Measurements from ENCODE around the gene RHBDL3. TPM values are rescaled to one million over a fixed set of nuclear protein-coding genes. Genes with fewer than 3 reads are reported as not detected.
A peak's percentile ranks its signal among the peaks of the same experiment; 100 is the strongest.

The RHBDL3 gene
- polyA plus RNA-seq, 1 donor (not counting 4 experiments of a cell fraction or from before 2014, with no cell fraction given), result not detected

GRCh38 chr17:32349503-32349853, 83.8 kb downstream of the RHBDL3 start:
- Histone ChIP-seq H3K27ac (ENCODE audit: control insufficient read depth, insufficient read depth, low read length) (peak overlapping the region; percentile 100), H3K9me1 (ENCODE audit: control insufficient read depth, extremely low read depth, insufficient read depth, low read length) (peaks cover 2% of the 10 kb centered on the region), H4K20me1 (ENCODE audit: control insufficient read depth, extremely low read depth, insufficient read depth, low read length) (peaks cover 22% of the 10 kb centered on the region), H3K4me1 (ENCODE audit: control insufficient read depth, extremely low read depth, insufficient read depth, low read length) (peaks cover 17% of the 10 kb centered on the region), H3K9ac (ENCODE audit: control insufficient read depth, extremely low read depth, insufficient read depth, low read length) (peak overlapping the region; percentile 100), H3K27me3 (ENCODE audit: control insufficient read depth, extremely low read depth, insufficient read depth, low read length) (no peaks in the 10 kb centered on the region), H3K9me3 (ENCODE audit: control insufficient read depth, low read depth, low read length) (no peaks in the 10 kb centered on the region), H3K4me3 (ENCODE audit: control insufficient read depth in 2 of 3, extremely low read depth in 1 of 3, insufficient read depth in 2 of 3, low read depth in 1 of 3, low read length in 3 of 3) (peak overlapping the region; percentile 72 to 100 (median 100)), H3K4me2 (ENCODE audit: control insufficient read depth, extremely low read depth, insufficient read depth, low read depth, low read length) (peak overlapping the region; percentile 90), H3K36me3 (ENCODE audit: control insufficient read depth in 2 of 2, extremely low read depth in 1 of 2, insufficient read depth in 2 of 2, low read length in 2 of 2) (peaks cover 9 to 12% of the 10 kb centered on the region in 2 experiments), H2AFZ (ENCODE audit: control insufficient read depth, low read length) (peak overlapping the region; percentile 92), H3K79me2 (ENCODE audit: control insufficient read depth, insufficient read depth, low read length) (peaks cover 51% of the 10 kb centered on the region)
- DNase-seq (ENCODE audit: low read depth, low spot score), result no peak
- FAIRE-seq, result no peak
- TF ChIP-seq EZH2 (IDR thresholded peaks at IDR 0.05; ENCODE audit: low read length) (no peak), CTCF (optimal IDR thresholded peaks at IDR 0.05 in 1 of 3, IDR thresholded peaks at IDR 0.05 in 1 of 3, conservative IDR thresholded peaks at IDR 0.05 in 1 of 3; ENCODE audit: extremely low read depth in 1 of 3, insufficient read depth in 2 of 3, low read length in 3 of 3) (no peak)
- dilution Hi-C loops (cut with MboI; ENCODE audit: extremely low pct_ligation_motif_present, low sequenced_read_pairs), result no loop called here

- Histone ChIP-seq H3K36me3 (ENCODE audit: control insufficient read depth in 2 of 2, extremely low read depth in 1 of 2, insufficient read depth in 2 of 2, low read length in 2 of 2) (peaks cover 12 to 15% of the 10 kb centered on the region in 2 experiments), H3K4me3 (ENCODE audit: control insufficient read depth in 2 of 3, extremely low read depth in 1 of 3, insufficient read depth in 2 of 3, low read depth in 1 of 3, low read length in 3 of 3) (peak within 1 kb of the TSS; percentile 72 to 100 (median 100)), H3K9ac (ENCODE audit: control insufficient read depth, extremely low read depth, insufficient read depth, low read length) (peak within 1 kb of the TSS; percentile 100), H3K27ac (ENCODE audit: control insufficient read depth, insufficient read depth, low read length) (peak within 1 kb of the TSS; percentile 100), H3K9me1 (ENCODE audit: control insufficient read depth, extremely low read depth, insufficient read depth, low read length) (peaks cover 3% of the 10 kb centered on the region), H4K20me1 (ENCODE audit: control insufficient read depth, extremely low read depth, insufficient read depth, low read length) (peaks cover 27% of the 10 kb centered on the region), H3K79me2 (ENCODE audit: control insufficient read depth, insufficient read depth, low read length) (peaks cover 56% of the 10 kb centered on the region), H2AFZ (ENCODE audit: control insufficient read depth, low read length) (peak within 1 kb of the TSS; percentile 92), H3K27me3 (ENCODE audit: control insufficient read depth, extremely low read depth, insufficient read depth, low read length) (no peaks in the 10 kb centered on the region), H3K9me3 (ENCODE audit: control insufficient read depth, low read depth, low read length) (no peaks in the 10 kb centered on the region), H3K4me2 (ENCODE audit: control insufficient read depth, extremely low read depth, insufficient read depth, low read depth, low read length) (peak within 1 kb of the TSS; percentile 94), H3K4me1 (ENCODE audit: control insufficient read depth, extremely low read depth, insufficient read depth, low read length) (peaks cover 21% of the 10 kb centered on the region)
- peak; percentile 62 for DNase-seq (ENCODE audit: low read depth, low spot score)
- dilution Hi-C loops (cut with MboI; ENCODE audit: extremely low pct_ligation_motif_present, low sequenced_read_pairs), result no loop called here
- peak; percentile 66 for FAIRE-seq
- TF ChIP-seq EZH2 (IDR thresholded peaks at IDR 0.05; ENCODE audit: low read length) (no peak), CTCF (optimal IDR thresholded peaks at IDR 0.05 in 1 of 3, IDR thresholded peaks at IDR 0.05 in 1 of 3, conservative IDR thresholded peaks at IDR 0.05 in 1 of 3; ENCODE audit: extremely low read depth in 1 of 3, insufficient read depth in 2 of 3, low read length in 3 of 3) (no peak)
These were observed 84.4 kb downstream of the RHBDL3 start, which contains the start of gene ZNF207 for GRCh38 chr17:32349854-32350665. TSS of gene ZNF207 (plus strand) at chr17:32350157. CDS start at chr17:32350286, 129 bp downstream.

Data from keratinocyte (primary cell).